RCC 7860 (cell line): ENCODE measurements around the gene FLYWCH2.

Experiments
- DNase-seq: peaks from one replicate; pipeline ENCODE4 v3.0.0-alpha.2; 2015; ENCODE audit warnings: low spot score
- FAIRE-seq: peaks from 2 replicates; lab custom pipeline; 2012; peaks lifted over from hg19 to GRCh38; lab: Jason Lieb, UNC

FLYWCH2 gene, protein sequence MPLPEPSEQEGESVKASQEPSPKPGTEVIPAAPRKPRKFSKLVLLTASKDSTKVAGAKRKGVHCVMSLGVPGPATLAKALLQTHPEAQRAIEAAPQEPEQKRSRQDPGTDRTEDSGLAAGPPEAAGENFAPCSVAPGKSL

DNA sequence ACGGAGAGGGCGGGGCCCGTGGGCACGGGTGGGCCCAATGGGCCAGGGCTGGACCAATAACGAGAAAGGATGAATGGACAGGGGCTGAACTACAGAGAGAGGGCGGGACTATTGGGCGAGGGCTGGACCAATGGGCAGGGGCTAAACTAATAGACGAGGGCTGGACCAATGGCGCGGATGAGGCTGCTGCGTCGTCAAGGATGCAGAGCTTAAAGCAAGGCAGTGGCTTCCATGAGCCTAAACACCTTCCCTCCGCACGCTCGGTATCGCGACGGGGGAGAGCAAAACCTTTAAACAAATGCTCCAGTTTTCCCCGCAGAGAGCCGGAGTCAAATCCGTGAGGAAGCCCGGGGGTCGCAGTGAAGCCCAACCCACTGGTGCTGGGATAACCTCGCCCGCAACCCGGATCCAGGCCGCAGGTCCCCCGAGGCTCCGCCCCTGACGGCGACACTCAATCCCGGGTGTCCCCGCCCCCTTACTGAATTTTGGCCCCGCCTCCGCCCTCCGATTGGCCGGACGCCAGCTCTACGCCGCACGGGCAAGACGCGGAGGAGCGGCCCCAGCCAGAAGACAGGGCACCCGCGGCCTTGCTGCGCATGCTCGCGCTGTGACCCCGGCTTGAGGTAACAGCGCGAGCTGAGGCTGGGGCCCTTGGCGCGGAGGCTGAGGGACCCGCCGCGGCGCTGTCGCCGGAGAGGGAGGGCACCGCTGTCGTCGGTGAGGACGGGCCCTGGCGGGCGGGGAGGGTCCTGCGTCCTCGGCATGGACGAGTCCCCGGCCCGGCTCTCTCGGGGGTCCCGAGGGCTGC is at the start of gene FLYWCH2:
TSS of gene FLYWCH2 (plus strand) at position 566 of the 808 bp plus-strand sequence. CDS start 13,235 bp downstream, outside the sequence.
- FAIRE-seq (peak; percentile 83), DNase-seq (peak; percentile 95)

DNA sequence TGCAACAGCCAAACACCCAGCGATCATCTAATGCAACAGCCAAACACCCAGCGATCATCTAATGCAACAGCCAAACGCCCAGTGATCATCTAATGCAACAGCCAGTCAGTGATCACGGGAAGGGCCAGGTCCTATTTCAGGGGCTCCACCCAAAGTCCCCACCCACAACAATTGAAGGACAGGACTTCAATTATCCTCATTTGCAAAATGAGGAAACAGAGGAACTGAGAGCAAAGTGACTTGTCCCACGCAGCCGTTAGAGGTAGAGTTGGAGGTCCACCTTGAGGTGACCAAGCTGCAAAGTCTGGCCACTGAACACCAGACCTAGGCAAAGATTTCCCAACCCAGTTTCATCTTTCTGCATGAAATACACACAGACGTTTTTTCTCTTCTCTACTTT is 49.2 kb upstream of the FLYWCH2 start:
- no peak for FAIRE-seq
- no peak for DNase-seq

DNA sequence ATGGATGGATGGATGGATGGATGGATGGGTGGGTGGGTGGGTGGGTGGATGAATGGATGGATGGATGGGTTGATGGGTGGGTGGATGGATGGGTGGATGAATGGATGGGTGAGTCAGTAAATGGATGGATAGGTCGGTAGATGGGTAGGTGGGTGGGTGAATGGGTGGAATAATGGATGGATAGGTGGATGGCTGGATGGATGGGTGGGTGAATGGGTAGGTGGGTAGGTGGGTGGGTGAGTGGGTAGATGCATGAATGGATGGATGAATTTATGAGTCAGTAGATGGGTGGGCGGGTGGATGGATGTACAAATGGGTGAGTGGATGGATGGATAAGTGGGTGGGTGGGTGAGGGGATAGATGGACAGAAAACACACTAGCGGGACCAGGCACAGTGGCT is 48.0 kb upstream of the FLYWCH2 start:
- FAIRE-seq (no peak), DNase-seq (no peak)

DNA sequence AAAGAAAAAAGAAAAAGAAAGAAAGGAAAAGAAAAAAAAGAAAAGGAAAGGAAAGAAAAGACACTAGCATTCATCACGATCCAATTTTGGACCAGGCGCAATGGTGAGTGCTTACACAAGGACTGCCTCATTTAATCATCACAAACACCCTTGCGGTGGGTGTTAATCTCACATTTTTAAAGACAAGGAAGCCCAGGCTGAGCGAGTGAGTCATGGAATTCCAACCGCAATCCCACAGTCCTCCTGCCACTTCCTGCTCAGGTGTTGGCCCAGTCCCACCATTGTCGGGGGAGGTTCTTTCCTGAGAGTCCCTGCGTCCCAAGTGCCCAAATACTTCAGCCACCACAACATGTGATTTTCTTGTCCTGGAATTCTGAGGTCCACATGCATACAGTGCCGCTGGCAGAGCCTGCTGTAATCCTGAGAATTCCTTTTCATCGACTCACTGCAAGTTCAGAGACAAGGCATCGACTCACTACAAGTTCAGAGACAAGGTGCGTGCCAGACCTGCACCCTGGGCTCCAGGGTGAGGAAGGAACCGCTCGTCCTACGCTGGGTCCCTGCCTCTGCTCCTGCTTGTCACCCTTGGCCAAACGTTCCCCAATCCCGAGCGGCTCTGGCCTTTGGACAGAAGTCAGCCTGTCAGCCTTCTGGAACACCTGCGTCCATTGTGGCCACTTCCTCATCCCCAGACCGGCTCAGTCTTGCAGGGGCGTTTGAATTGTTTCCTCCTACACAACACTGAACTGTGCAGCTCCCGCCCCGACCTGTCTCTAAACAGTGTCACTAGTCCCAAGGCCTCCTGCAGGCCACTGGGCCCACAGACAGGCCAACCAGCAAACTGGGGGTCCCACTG is 47.1 kb upstream of the FLYWCH2 start:
- DNase-seq, result peak; percentile 100
- peak; percentile 99 for FAIRE-seq

DNA sequence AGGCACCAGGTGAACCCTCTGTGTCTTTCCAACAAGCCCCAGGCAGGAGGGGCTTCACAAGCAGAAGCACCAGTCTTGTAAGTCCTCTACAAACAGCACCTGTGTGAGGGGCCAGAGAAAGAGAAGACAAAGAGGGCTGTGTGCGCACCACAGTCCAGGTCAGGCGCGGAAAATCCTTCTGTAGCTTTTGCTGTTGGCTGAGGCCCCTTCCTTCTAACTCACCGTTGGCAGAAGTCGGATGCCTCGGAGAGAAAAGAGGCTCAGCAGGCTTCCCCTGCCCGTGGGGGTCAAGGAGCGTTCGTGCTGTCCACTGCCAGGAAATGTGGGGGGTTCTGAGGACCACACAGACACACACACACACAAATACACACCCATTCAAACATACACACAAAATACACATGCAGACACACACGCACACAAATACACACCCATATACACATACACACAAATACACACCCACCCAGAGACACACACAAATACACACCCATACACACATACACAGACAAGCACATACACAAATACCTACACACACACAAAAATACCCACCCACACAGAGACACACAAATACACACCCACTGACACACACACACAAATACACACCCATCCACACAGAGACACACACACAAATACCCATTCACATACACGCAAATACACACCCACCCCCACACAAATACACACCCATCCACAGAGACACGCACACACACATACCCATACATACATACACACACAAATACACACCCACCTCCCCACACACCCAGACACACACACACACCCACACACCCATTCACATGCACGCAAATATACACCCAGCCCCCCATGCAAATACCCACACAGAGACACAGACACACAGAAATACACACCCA is 46.1 kb upstream of the FLYWCH2 start:
- no peak for FAIRE-seq

DNA sequence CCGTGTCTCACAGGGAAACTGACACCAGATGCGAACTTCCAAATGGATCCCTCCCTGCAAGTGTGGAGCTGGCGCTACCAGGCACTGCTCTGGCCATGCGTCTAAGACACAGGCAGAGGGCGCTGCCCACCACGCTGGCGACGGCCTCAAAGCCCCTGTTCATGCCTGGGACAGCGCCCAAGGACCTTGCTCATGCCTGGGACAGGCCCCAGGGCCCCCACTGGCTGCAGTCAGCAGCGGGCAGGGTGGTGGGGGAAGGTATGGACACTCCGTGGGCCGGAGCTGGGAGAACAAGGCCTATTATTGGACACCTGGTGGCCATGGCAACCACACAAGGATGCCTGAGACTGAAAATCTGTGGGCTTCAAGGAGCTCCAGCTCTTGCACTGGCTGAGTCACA is 44.1 kb upstream of the FLYWCH2 start:
- FAIRE-seq (no peak), DNase-seq (peak; percentile 32)

More for the DNA sequence above, 46.1 kb upstream of the FLYWCH2 start:
- no peak for DNase-seq

DNA sequence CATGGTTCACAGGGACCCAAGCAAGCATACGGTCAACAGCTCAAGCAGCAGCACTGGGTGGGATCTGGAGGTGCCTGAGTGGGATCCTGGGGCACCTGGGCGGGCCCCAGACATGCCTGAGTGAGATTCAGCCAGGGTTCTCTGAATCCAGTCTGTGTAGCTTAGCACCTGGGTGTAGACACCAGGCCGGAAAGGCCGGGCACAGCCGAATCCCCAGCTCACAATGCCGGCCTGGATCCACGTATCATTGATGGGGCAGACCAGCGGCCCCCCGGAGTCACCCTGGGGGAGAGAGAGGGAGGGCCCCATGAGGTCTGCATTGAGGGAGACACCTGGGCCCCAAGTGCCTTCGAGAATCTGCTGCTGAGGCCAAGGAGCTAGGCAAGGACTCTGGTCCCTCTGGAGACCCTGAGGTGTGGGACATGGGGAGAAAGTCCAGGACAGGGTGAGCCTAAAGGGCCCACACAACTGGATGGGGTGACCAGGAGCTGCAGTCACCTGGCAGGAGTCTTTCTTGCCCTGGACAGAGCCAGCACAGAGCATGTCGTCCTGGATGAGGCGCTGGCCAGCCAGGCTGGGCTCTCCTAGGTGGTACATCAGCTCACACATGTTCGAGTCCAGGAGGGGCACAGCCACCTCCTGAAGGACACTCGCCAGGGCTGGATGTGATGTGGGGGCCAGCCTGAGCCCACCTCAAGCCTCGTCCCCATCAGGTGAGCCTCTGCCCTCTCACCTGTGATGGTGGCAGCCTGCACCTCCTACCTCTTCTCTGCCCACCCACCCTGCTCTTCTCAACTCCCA is 43.2 kb upstream of the FLYWCH2 start:
- no peak for DNase-seq
- no peak for FAIRE-seq

DNA sequence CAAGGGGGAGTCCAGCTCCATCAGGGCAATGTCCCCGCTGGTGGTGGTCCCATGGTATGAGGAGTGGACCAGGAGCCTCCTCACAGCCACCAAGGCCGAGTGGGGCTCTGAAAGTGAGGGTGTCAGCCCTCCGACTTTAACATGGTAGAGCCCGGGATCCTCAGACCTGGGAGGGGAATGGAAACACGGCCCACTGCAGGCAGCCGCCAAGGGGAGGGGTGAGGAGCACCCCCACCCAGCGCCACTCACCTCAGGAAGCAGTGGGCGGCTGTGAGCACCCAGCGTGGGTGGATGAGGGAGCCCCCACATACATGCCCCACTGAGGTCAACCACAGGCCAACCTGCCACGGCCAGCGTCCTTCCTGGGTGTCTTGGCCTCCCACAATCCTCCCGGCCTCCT is 42.1 kb upstream of the FLYWCH2 start:
- DNase-seq, result no peak
- FAIRE-seq, result no peak

DNA sequence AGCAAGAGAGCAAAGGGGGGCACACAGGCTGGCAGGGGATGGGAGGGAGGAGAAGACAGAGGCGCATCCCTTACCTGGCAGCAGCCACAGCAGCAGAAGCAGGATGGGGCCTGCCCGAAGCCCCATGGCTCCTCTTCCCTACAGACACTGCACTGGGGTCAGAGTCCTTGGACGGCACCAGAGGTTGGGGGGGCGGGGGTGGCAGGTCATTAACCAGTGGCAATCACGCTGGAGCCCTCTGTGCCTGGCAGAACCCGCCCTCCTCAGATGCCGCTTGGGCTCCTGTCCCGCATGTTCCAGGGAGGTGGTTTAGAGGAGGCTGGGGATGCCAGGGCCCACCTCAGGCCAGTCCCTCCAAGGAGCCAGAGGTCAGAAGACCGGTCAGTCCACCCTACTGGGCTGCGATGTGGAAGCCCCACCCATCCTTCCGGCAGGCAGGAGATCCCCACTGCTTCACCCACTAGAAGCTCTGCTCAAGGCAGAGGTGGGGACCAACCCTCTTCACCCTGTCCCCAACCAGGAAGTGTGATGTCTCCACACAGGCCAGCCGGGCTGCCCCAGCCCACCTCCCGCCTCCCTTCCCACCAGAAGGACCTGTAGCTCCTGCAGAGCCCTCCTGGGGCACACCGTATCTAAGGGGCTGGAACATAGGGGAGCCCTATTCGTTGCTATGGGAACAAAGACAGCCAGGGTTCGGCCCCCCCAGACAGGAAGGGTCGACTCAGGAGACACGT is 41.2 kb upstream of the FLYWCH2 start:
- FAIRE-seq, result no peak
- DNase-seq, result no peak

DNA sequence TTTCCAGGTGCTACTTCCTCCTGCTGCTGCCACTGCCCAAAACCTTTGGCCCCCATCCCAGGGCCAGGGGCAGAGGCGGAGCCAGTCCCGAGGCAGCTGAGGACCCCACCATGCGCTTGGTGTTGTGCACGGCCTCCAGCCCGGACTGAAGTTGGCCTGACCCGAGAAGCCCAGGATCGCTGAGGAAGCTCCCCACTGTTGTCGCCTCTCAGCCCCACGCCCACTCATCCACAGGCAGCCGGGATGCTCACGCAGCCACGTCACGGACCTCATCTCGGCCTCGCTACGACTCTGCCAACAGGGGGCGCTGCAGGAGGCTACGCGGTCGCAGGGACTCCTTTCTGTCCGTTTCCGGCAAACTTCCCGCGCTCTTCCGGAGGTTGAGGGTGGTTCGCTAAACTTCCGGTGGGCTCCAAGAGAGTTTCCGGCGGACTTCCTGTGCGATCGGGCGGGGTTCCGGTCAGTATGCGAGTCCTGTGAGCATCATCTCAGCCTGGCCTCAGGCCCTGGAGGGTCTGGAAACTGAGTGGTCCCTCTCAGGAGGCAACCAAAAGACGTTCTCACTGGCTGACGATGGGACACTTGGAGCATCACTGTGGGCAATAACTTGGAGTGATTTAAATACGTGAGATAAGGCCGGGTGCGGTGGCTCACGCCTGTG is 40.5 kb upstream of the FLYWCH2 start:
- no peak for FAIRE-seq
- no peak for DNase-seq

DNA sequence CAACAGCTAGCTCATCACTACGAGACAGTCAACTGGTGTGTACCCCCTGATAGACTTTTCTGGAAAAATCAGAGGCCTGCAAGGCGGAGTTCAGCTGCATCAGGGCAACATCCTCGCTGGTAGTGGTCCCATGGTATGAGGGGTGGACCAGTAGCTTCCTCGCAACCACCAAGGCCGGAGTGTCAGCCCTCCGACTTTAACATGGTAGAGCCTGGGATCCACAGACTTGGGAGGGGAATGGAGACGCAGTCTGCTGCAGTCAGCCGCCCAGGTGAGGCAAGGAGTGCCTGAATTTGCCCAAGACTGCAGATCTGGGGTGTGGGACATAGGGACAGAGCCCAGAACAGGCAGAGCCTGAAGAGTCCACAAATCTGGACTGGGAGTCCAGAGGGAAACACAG is 39.5 kb upstream of the FLYWCH2 start:
- no peak for FAIRE-seq
- no peak for DNase-seq

DNA sequence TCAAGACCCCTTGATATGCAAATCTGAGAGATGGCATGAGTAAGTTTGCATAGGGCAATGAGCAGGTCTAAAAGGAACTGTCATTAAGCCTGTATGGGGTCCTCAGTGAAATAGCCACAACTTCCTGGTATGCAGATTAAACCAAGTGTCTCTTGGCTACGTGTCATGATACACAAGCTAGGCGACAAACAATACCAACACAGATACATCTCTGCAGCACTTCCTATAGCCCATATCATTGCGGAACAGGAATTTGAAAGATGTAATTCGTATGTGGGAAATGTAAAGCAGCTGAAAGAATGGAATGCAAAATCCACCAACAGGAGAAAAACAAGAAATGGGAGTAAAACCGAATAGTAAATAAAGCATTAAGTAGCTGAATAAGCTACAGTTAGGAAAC is 37.9 kb upstream of the FLYWCH2 start:
- no peak for DNase-seq
- no peak for FAIRE-seq

DNA sequence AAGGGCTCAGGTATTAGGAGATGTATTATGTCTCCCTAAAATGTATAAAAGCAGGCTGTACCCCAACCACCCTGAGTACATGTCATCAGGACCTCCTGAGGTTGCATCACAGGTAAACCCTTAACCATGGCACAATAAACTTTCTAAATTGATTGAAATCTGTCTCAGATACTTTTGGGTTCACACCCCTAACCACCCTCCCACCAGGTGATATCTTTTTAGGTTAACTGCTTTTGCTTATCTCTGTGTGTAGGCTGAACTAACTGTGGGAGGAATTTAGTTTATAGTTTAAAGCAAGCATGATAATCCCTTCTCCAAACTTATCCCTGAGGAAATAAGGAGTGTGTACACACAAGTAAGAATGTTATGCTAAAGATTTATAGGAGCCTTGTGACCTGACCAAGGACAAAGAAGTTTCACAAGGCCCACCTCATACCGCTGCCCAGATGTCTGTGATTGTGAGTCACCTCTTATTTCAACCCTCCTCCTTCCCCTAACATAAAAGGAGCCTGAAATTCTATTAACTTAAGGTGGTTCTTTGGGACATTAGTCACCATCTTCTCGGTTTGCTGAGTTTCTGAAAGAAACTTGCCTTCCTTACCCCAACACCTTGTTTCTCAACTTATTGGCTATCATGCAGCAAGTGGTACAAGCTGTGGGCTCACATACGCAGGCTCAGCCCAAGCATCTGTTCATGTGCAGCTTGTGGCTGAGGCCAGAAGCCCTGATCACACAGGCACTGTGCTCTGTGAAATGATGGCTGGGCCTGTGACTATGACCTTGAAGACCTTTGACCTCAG is 36.3 kb upstream of the FLYWCH2 start:
- FAIRE-seq, result peak; percentile 89
- peak; percentile 71 for DNase-seq

DNA sequence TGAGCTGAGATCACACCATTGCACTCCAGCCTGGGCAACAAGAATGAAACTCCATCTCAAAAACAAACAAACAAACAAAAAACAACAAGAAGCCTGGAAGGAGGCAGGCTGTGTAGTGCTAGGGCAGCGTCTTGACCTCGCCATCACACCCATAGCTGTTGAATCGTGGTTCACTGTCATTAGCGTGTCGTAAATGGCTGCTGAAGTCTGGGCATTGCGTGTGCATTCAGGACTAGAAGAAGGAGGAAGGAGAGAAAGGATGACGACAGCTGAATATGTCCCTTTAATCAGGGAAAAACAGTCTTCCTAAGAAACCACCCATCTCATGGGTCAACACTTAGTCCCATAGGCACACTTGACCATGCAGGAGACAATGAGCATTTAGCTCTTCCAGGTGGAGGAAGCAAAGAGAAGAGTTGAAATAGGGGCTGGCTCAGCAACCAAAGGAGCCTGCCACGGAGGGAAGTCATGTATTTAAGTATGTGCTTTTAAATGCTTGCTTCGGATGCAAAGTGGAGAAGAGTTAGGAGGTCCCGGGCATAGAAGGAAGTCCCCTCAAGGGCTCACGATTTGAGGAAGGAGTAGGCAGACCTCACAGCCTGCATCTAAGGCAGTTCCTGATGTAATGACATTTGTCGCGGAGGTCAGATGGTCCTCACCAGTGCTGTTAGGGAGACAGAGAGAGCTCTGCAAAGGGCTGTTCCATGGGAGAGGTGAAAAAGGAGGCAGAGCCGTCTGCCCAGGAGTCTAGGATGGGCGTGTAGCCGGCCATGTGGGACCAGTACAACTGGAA is 33.9 kb upstream of the FLYWCH2 start:
- DNase-seq, result no peak
- FAIRE-seq, result no peak

DNA sequence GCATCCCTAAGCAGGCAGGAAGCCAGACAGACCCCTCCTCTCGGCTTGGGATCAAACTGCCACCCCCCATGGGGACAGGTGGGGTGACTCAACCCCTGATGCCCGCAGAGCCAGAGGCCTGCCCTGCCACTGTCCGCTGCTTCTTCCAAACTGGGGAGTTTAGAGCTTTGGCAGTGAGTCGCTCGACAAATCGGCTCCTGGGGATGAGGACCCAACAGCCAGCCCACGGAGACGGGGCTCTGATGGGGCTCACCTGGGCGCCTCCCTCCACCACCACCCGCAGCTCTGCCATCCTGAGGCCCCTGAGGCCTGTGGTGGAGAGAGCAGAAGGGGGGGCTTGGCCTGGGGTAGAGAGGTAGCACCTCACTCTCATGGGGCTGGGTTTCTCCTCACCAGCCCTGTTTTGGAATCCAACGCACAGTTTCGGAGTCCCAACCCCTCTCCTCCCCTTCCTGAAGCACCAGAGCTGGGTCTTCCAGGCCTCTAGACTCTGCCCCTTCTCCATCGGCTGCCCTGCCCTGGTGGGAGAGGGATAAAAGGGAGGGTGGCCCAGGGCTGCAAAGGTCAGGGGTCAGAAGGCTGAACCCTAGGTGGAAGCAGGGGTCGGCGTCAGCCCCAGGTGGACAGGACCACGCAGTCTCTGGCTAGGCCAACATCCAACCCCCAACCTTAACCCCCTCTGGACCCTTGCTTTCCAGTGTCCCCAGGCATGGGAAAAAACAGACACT is 30.8 kb upstream of the FLYWCH2 start:
- no peak for DNase-seq
- no peak for FAIRE-seq

DNA sequence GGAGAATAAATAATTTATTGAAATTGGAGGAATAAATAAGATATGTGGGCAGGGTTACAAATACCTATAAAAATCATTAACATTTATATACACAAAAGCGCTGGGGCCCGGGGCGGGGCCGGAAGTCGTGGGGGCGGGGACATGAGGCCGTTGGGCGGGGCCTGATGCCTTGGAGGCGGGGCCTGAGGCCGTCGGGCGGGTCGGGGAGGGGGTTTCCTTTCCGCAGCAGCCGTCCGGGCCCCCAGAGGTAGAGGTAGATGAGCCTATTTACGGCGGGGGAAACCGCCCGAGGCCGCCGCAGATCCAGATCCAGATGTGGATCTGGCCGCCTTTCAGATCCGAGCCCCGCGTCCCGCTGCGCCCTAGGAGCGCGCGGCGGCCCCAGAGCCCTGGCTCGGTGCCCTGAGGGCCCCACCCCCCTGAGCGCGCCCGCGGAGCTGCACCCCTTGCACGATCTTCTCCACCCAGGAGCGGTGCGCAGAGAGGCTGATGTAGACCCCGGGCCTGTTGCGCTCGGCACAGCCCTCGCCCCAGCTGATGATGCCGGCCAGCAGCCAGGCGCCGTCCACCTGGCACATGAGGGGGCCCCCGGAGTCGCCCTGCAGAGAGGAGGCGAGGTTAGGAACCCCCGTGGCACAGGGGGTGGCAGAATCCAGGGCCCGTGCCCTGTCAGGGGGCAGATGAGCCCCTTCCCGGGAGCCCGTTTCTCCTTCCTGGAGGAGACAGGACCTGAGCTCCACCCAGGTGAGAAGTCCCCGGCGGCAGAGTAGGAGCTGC is 30.1 kb upstream of the FLYWCH2 start:
- DNase-seq (no peak), FAIRE-seq (no peak)
